K562 (cell line): Measurements from ENCODE around the gene FOCAD. TPM values are rescaled to one million over a fixed set of nuclear protein-coding genes. Genes with fewer than 3 reads are reported as not detected.

Experiments used
- ATAC-seq: fragments of 200-7000 bp; cut with Tn5 transposase; 3 replicates; pipeline ENCODE4 v1.9.1; 2020; ENCODE audit warnings: moderate library complexity
- BruUV-seq: library from RNA; stranded (reverse); fragments of 400-500 nt; replicated peaks from 2 replicates; lab custom pipeline; 2021; lab: Mats Ljungman, UMichigan
- CTCF ChIA-PET: fragments of 300-600 bp; formaldehyde crosslinking; extraction: SDS; loops from one replicate; lab custom pipeline; 2021; ENCODE audit warnings: low intra/inter-chr PET ratio; lab: Yijun Ruan, JAX
- POLR2A ChIA-PET: fragments of 300-600, 350-650 bp; sonication (Branson Sonifier 250); formaldehyde crosslinking; extraction: SDS; loops from one replicate; lab custom pipeline; 2021; ENCODE audit warnings: antibody characterized with exemption, inconsistent platforms; lab: Yijun Ruan, JAX
- DNase-seq, 4 experiments: peaks; one replicate each; pipeline versions ENCODE4 v3.0.0 to v3.0.0-alpha.2; 2011 to 2018; ENCODE audit warnings: low spot score in 3 of 4, mixed read lengths in 3 of 4; ENCODE audit errors: extremely low read depth in 1 of 4
- FAIRE-seq: peaks from 2 replicates; lab custom pipeline; 2011; peaks lifted over from hg19 to GRCh38; lab: Jason Lieb, UNC
- H2AFZ ChIP-seq: 2 replicates; pipeline ENCODE4 v1.6.0; 2011; ENCODE audit warnings: low read depth, low read length, control low read depth, inconsistent platforms
- H3K27ac ChIP-seq: fragments of 200-600 bp; 3 replicates; pipeline ENCODE4 v1.8.0; 2011; ENCODE audit warnings: low read depth, mild to moderate bottlenecking, control low read depth, inconsistent platforms, low read length, moderate library complexity, mixed read lengths; ENCODE audit errors: extremely low read depth
- H3K27me3 ChIP-seq, 2 experiments: fragments of 300-600 bp in 1 of 2; 2 replicates in 1 of 2; 3 replicates in 1 of 2; pipeline versions ENCODE4 v1.6.0 to v1.8.0; 2011; ENCODE audit warnings: inconsistent platforms in 2 of 2, low read length in 2 of 2, mild to moderate bottlenecking in 1 of 2, mixed read lengths in 1 of 2, moderate library complexity in 1 of 2; ENCODE audit not compliant: control insufficient read depth in 2 of 2, insufficient read depth in 2 of 2
- H3K36me3 ChIP-seq: fragments of 300-600 bp; 3 replicates; pipeline ENCODE4 v1.8.0; 2011; ENCODE audit warnings: mild to moderate bottlenecking, low read length, inconsistent platforms; ENCODE audit not compliant: control insufficient read depth, insufficient read depth
- H3K4me1 ChIP-seq, 2 experiments: fragments of 200-600 bp in 1 of 2; replicated peaks in 1 of 2; 2 replicates in 1 of 2; 3 replicates in 1 of 2; pipeline versions ENCODE4 v1.5.1 to v1.8.0; 2011; ENCODE audit warnings: inconsistent platforms in 2 of 2, low read length in 2 of 2, mild to moderate bottlenecking in 1 of 2, mixed read lengths in 1 of 2, moderate library complexity in 1 of 2; ENCODE audit not compliant: control insufficient read depth in 2 of 2, insufficient read depth in 2 of 2
- H3K4me2 ChIP-seq: 2 replicates; pipeline ENCODE4 v1.6.1; 2011; ENCODE audit warnings: low read length, control low read depth, inconsistent platforms, mixed read lengths; ENCODE audit not compliant: insufficient read depth
- H3K4me3 ChIP-seq: fragments of 200-600 bp; sonication (generic), shearing (Covaris generic); 2 replicates; pipeline ENCODE4 v1.5.1; 2016; ENCODE audit warnings: control low read depth, inconsistent platforms
- H3K79me2 ChIP-seq: fragments of 200-600 bp; 3 replicates; pipeline ENCODE4 v1.8.0; 2011; ENCODE audit warnings: low read length, inconsistent platforms; ENCODE audit not compliant: control insufficient read depth, insufficient read depth
- H3K9ac ChIP-seq, 2 experiments: 2 replicates each; pipeline versions ENCODE4 v1.6.0 to v1.6.1; 2011; ENCODE audit warnings: low read depth in 2 of 2, low read length in 2 of 2, control low read depth in 1 of 2, inconsistent platforms in 1 of 2, mild to moderate bottlenecking in 1 of 2, mixed read lengths in 1 of 2; ENCODE audit not compliant: insufficient read depth in 1 of 2
- H3K9me1 ChIP-seq: one replicate; pipeline ENCODE4 v1.6.0; 2011; ENCODE audit warnings: inconsistent platforms, mild to moderate bottlenecking, low read length, moderate library complexity; ENCODE audit not compliant: control insufficient read depth, insufficient read depth
- H3K9me3 ChIP-seq: replicated peaks from 2 replicates; pipeline ENCODE4 v1.5.1; 2011; ENCODE audit warnings: low read depth, low read length, inconsistent platforms; ENCODE audit not compliant: control insufficient read depth, insufficient read depth
- H4K20me1 ChIP-seq: replicated peaks from 2 replicates; pipeline ENCODE4 v1.6.1; 2011; ENCODE audit warnings: low read length, inconsistent platforms, mixed read lengths; ENCODE audit not compliant: control insufficient read depth, insufficient read depth
- FOXO4 ChIP-seq: fragments of 450-650 bp; formaldehyde crosslinking; IDR thresholded peaks from 2 replicates; pipeline ENCODE4 v1.4.0; 2020; ENCODE audit warnings: mild to moderate bottlenecking, moderate library complexity
- HMG20B ChIP-seq: fragments of 250-450 bp; sonication (Bioruptor Pico); IDR thresholded peaks from 2 replicates; pipeline ENCODE4 v1.5.0; 2021; ENCODE audit warnings: mild to moderate bottlenecking
- PCBP1 ChIP-seq: fragments of 200-400 bp; formaldehyde crosslinking; IDR thresholded peaks from 2 replicates; pipeline ENCODE4 v1.6.1; 2018; ENCODE audit warnings: mild to moderate bottlenecking, low read depth, low read length; ENCODE audit not compliant: poor library complexity, severe bottlenecking
- PHB2 ChIP-seq: fragments of 450-650 bp; IDR thresholded peaks from 2 replicates; pipeline ENCODE4 v1.6.1; 2017; ENCODE audit warnings: low read depth
- SREBF2 ChIP-seq: sonication (generic); formaldehyde crosslinking; IDR thresholded peaks from 2 replicates; pipeline ENCODE4 v1.4.0; 2020; ENCODE audit warnings: mild to moderate bottlenecking, missing genetic modification reagents
- TRIM24 ChIP-seq, 2 experiments: fragments of 450-650 bp; IDR thresholded peaks; 2 replicates each; pipeline ENCODE4 v1.6.1; 2016
- ZNF184 ChIP-seq: sonication (generic); formaldehyde crosslinking; IDR thresholded peaks from 2 replicates; pipeline ENCODE4 v1.5.0; 2020; ENCODE audit warnings: missing genetic modification reagents
- WGBS: fragments of 100-300 bp; shearing (Covaris generic); methylation state at CpG from one replicate; pipeline ENCODE4 v1.1.6; 2016; ENCODE audit warnings: low coverage, mixed read lengths; ENCODE audit not compliant: insufficient coverage; ENCODE audit errors: missing lambda C conversion rate; 5-methylcytosine and 5-hydroxymethylcytosine counted together
- in situ Hi-C: fragments of 300-500 bp; cut with MboI; formaldehyde crosslinking; loops from 4 replicates; pipeline ENCODE4 v1.15.0; 2018; ENCODE audit warnings: inconsistent platforms, mixed read lengths
- intact Hi-C: fragments of 100-400 bp; cut with micrococcal nuclease; formaldehyde crosslinking; loops from 2 replicates; pipeline ENCODE4 v1.14.2; 2022
- polyA plus RNA-seq, 8 experiments: library from polyadenylated mRNA; depleted of rRNA in 4 of 8; stranded (reverse) in 5 of 8; unstranded in 3 of 8; fragments of >200 nt; fragmentation: Nextera tagmentation in 2 of 8; fragmentation: Illumina TruSeq in 1 of 8; extraction: Ambion mirVana in 2 of 8; extraction: Trizol in 1 of 8; gene quantifications; 2 replicates each; pipeline versions ENCODE4 v1.2.1 to v1.2.3, GENCODE V29; 2011 to 2014; ENCODE audit warnings: inconsistent platforms in 1 of 8, missing spikeins in 1 of 8
- total RNA-seq, 7 experiments: library from RNA; depleted of rRNA in 6 of 7; stranded (reverse); fragments of >200 nt in 6 of 7; fragmentation: Illumina TruSeq in 2 of 7; extraction: Trizol in 2 of 7; gene quantifications; 2 replicates each; pipeline versions ENCODE4 v1.2.1 to v1.2.3, GENCODE V29; 2011 to 2021; ENCODE audit warnings: low replicate concordance in 1 of 7
- TF ChIP-seq, protein P1 (sequence below): fragments of 450-650 bp; IDR thresholded peaks from 2 replicates; pipeline ENCODE4 v1.6.1; 2016; ENCODE audit warnings: borderline replicate concordance
- TF ChIP-seq, protein P2 (sequence below), 2 experiments: fragments of 450-650 bp in 1 of 2; sonication (generic) in 1 of 2; formaldehyde crosslinking in 1 of 2; IDR thresholded peaks in 1 of 2; conservative IDR thresholded peaks in 1 of 2; 2 replicates each; pipeline versions ENCODE4 v1.6.1 to v1.8.1; 2016 to 2023; ENCODE audit warnings: mild to moderate bottlenecking in 2 of 2, moderate library complexity in 2 of 2, inconsistent platforms in 1 of 2, missing genetic modification reagents in 1 of 2
- TF ChIP-seq, protein P3 (sequence below): fragments of 450-650 bp; formaldehyde crosslinking; IDR thresholded peaks from 2 replicates; pipeline ENCODE4 v1.4.0; 2020; ENCODE audit warnings: mild to moderate bottlenecking, moderate library complexity

The FOCAD gene
- total and polyA plus RNA-seq, 9 of the 15 experiments (the other 6 are each of a cell fraction or from before 2014, with no cell fraction given) = 0.13 to 2.4 (median 1.6) TPM

DNA sequence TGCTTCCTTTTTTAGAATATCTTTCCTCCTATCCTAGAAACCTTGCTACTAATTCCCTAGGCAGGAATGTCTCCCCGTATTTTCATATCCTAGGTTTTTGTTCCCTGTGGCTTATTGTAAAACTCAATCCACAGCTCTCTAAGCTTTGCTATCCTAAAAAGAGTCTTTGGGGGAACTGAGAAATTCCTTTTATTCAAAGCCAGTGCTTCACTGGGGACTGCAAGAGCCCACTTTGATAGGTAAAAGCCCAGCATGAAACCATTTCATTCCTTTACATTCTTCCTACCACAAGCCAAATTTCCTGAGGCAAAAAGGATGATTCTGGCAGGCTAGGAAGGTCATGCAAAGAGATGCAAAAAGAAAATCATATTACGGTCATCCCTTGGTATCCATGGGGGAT lies 353.2 kb downstream of the FOCAD start:
- TF ChIP-seq TRIM24 (IDR thresholded peaks at IDR 0.05) = no peak
- TF ChIP-seq, protein P1, sequence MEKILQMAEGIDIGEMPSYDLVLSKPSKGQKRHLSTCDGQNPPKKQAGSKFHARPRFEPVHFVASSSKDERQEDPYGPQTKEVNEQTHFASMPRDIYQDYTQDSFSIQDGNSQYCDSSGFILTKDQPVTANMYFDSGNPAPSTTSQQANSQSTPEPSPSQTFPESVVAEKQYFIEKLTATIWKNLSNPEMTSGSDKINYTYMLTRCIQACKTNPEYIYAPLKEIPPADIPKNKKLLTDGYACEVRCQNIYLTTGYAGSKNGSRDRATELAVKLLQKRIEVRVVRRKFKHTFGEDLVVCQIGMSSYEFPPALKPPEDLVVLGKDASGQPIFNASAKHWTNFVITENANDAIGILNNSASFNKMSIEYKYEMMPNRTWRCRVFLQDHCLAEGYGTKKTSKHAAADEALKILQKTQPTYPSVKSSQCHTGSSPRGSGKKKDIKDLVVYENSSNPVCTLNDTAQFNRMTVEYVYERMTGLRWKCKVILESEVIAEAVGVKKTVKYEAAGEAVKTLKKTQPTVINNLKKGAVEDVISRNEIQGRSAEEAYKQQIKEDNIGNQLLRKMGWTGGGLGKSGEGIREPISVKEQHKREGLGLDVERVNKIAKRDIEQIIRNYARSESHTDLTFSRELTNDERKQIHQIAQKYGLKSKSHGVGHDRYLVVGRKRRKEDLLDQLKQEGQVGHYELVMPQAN = no peak
- TF ChIP-seq SREBF2 = no peak
- TF ChIP-seq HMG20B (CRISPR knock-in tag) = no peak
- no peak for TF ChIP-seq ZNF184 (CRISPR knock-in tag)
- no peak for TF ChIP-seq PHB2
- TF ChIP-seq, protein P2, sequence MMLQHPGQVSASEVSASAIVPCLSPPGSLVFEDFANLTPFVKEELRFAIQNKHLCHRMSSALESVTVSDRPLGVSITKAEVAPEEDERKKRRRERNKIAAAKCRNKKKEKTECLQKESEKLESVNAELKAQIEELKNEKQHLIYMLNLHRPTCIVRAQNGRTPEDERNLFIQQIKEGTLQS (IDR thresholded peaks at IDR 0.05) = no peak
- TF ChIP-seq, protein P2 (CRISPR knock-in tag; conservative IDR thresholded peaks at IDR 0.05) = no peak
- TF ChIP-seq, protein P3, sequence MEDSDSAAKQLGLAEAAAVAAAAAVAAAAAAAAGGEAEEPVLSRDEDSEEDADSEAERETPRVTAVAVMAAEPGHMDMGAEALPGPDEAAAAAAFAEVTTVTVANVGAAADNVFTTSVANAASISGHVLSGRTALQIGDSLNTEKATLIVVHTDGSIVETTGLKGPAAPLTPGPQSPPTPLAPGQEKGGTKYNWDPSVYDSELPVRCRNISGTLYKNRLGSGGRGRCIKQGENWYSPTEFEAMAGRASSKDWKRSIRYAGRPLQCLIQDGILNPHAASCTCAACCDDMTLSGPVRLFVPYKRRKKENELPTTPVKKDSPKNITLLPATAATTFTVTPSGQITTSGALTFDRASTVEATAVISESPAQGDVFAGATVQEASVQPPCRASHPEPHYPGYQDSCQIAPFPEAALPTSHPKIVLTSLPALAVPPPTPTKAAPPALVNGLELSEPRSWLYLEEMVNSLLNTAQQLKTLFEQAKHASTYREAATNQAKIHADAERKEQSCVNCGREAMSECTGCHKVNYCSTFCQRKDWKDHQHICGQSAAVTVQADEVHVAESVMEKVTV (CRISPR knock-in tag) = no peak
- no peak for TF ChIP-seq PCBP1
- TF ChIP-seq FOXO4 (CRISPR knock-in tag) = no peak
- TF ChIP-seq, all 486 proteins: peak for 0
- WGBS = no CpG with 5 or more reads among the region's 2 CpGs
- Histone ChIP-seq H4K20me1 (no peaks in the 10 kb centered on the region), H3K27me3 (no peaks in the 10 kb centered on the region), H3K4me3 (no peak overlapping the region), H3K27ac (no peak overlapping the region), H3K36me3 (no peaks in the 10 kb centered on the region), H3K9ac (no peak overlapping the region), H3K4me2 (no peak overlapping the region), H3K79me2 (no peaks in the 10 kb centered on the region), H2AFZ (no peak overlapping the region), H3K9me3 (no peaks in the 10 kb centered on the region), H3K4me1 (no peaks in the 10 kb centered on the region), H3K9me1 (no peaks in the 10 kb centered on the region)
- no peak for DNase-seq
- in situ Hi-C loops = no loop called here
- intact Hi-C loops = no loop called here
- BruUV-seq = no TSS peak
- no peak for ATAC-seq
- FAIRE-seq = no peak
- POLR2A ChIA-PET = no interaction called here
- CTCF ChIA-PET = no interaction called here
